ENCODE measurements around the gene TMEM179.

GRCh38 chr14:104598910-104599273 is 5.7 kb downstream of the TMEM179 start:
- no peak for TF ChIP-seq CTCF (IDR thresholded peaks at IDR 0.05)
- no peak for TF ChIP-seq POLR2A (IDR thresholded peaks at IDR 0.05)
